Measurements from ENCODE around the gene PEAK3.

PEAK3 gene

GRCh38 chr19:2271234-2272103 is 10.5 kb downstream of the PEAK3 start:
- in situ Hi-C loops (cut with MboI; ENCODE audit: low sequenced_read_pairs) = no loop called here

DNA sequence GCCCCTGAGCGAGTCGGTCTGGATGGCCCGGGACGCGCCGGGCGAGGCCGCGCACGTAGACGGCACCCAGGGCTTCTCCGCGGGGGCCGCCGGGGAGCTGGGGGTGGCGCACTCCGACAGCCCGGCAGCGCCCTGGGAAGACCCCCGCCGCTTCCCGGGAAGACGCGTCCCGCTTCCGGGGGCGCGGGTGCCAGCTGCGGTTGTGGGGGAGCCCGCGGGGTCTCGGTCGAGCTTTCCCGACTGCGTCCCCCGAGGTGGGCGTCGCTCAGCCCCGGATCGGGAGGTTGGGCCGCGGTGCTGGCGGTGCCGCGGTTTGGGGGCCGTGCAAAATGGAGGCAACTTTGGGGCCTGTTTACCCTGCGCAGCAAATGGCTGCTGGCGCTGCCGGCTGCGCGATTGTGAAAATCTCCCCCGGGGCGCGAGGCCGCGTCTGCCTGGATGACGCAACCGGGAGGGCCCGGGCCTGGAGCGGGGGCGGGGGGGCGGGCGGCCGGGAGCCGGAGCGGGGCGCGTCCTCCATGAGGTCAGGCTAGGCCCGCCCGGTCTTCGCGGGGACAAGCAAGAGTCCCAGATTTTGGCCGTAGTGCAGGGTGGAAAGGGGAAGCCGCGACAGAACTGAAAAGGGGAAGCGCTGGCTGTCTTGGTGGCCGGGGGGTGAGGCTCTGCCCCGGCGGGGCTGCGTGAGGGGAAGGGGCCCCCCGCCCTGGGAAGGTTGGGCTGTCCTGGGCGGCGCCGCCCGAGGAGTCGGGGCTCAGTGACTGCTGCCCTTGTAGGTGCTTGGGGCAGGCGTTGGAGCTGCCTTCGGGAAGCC is 11.3 kb downstream of the PEAK3 start:
- in situ Hi-C loops (cut with MboI; ENCODE audit: low sequenced_read_pairs) = no loop called here

GRCh38 chr19:2270157-2270422 is 11.9 kb downstream of the PEAK3 start:
- in situ Hi-C loops (cut with MboI; ENCODE audit: low sequenced_read_pairs) = no loop called here

- in situ Hi-C loops (cut with MboI; ENCODE audit: low sequenced_read_pairs) = no loop called here
These were observed 12.5 kb downstream of the PEAK3 start for GRCh38 chr19:2269244-2270156.

DNA sequence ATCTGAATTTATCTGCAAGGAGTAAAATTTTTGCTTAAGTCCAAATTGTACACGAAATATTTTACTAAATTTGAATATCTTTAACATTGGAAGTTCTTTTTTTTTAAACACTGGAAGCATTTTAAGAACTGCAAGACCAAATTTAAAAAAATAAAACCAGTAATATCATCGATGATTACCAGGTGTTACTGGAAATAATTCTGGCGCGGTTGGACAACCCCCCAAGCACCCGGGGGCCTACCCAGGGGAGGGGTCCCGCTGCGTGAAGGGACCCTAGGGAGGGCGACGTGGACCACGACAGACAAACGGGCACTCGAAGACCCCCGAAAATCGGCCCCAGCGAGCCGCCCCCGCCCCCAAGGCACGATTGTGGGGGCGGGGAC is 13.1 kb downstream of the PEAK3 start:
- in situ Hi-C loops (cut with MboI; ENCODE audit: low sequenced_read_pairs) = no loop called here

DNA sequence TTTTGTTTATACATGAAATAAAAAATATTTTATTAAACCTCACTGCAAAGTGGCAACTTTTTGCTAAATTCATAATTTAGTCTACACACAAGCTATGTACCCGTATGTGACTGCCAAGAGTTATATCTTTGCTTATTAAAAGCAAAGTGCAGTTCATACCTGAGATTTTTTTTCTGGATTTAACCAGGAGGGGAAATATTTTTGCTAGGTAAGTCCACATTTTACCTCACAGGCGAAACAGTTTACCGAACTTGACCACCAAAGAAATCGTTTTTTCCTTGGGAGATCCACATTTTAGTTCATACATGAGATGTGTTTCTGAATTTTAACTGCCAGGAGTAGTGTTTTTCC is 13.5 kb downstream of the PEAK3 start:
- in situ Hi-C loops (cut with MboI; ENCODE audit: low sequenced_read_pairs) = no loop called here

DNA sequence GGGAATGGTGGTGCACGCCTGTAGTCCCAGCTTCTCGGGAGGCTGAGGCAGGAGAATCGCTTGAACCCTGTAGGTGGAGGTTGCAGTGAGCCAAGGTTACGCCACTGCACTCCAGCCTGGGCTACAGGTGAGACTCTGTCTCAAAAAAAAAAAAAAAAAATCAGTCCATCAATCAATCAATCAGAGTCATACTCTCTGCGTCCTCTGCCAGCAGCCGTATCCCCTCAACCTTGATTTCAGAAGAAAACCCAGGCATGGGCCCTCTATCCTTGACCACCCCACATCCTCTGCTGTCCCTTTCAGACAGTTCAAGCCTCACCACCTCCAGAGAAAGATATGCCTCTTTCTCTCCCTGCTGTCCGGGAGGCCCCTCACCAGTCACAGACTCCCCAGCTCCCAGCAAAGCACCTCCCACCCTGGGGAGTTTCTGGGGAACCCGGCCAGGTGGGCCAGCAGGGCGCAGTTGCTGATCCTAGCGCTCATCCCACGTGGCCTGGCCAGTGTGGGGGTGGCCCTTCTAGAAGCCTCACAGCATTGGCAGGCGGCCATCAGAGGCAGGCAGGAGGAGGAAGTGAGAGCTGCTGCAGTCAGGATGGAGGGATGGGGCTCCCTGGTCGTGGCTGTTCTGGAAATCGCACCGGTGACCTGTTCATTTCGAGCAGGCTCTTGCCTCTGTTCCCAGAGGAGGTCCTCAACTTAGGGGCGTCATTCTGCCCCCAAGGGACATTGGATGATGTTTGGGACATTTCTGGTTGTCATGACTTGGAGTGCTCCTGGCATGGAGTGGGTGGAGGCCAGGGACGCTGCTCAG is 15.6 kb downstream of the PEAK3 start:
- in situ Hi-C loops (cut with MboI; ENCODE audit: low sequenced_read_pairs) = no loop called here

DNA sequence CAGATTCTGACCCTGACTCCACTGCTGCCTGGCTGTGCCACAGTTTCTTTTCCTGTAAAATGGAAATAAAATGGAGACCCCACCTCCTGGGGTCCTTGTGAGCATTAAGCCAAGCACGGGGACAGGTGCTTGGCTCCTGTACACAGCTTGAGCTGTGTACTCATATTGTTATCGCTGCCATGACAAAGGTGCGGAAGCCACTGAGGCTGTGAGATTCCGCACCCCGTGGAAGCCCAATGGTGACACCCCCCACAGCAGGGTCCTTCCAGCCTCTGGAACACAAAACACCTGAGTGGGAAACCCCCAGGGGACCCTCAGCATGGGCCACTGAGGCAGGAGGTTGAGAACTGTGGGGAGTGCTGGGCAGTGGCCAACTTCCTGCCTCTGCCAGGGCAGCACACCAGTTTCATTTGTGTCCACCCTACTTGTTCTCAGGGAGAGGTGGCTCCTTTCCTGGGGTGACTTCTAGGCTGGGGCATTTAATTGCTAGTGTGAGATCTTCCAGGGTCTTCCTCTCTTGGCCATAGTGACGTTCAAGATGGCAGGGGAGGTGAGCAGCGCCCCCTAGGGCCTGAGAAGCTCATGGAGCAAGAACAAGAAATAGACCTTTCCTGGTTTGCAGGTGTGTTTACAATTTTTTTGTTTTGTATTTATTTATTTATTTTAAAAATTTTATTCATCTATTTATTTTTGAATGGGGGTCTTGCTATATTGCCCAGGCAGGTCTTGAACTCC is 20.4 kb downstream of the PEAK3 start:
- in situ Hi-C loops (cut with MboI; ENCODE audit: low sequenced_read_pairs) = no loop called here

DNA sequence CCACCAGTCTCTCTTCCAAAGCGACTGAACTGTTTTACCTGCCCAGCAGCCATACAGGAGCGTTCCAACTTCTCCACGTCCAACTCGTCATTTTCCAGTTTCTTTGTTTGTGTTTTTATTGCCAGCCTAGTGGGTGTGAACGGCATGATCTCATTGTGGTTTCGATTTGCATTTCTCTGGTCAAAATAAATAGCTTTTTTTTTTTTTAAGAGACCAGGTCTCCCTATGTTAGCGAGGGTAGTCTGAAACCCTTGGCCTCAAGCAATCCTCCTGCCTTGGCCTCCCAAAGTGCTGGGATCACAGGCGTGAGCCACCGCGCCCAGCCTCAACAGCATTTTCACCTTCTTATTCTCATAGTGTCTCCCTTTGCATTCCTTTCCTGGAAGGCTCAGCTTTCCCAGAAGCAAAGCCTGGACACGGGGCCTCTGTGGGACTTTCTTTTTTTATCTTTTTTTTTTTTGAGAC is 21.6 kb downstream of the PEAK3 start:
- in situ Hi-C loops (cut with MboI; ENCODE audit: low sequenced_read_pairs) = no loop called here

- in situ Hi-C loops (cut with MboI; ENCODE audit: low sequenced_read_pairs) = no loop called here
These were observed 22.6 kb downstream of the PEAK3 start for GRCh38 chr19:2259336-2259735.

GRCh38 chr19:2255982-2256685 is 25.8 kb downstream of the PEAK3 start, which contains the start of gene JSRP1:
Gene JSRP1 (minus strand): TSS chr19:2256417. CDS start chr19:2255314, 1,103 bp downstream.
- in situ Hi-C loops (cut with MboI; ENCODE audit: low sequenced_read_pairs) = no loop called here

DNA sequence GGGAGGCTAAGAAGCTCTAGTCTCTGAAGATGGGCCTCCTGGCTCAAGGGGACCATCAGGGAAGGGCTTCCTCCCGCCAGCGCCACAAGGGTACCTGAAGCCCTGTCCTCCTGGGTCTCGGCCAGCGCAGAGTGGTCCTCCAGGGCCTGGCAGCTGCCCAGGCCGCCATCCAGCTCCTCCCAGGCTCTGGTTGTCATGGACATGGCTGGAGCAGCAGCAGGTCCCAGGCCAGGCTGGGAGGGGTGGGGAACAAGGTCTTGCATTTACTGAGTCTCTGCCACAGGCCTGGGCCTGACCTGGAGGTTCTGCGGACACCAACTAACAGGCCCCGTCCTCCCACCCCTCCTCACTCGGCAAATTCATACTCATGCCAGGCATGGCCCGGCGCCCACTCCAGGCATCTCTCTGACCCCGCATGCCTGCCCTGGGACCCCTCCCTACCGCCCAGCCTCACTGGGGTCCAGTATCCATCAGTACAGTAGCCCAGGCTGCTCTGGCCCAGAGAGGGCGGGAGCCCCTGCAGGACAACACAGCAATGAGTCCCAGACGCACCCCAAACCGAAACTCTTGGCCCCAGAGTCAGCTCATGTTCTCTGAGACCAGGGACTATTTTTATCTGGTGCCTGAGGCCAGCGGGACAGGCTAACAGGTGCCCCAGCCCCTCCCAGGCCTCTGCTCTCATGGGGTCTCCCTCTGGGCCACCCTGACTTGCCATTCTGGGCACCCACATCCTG is 26.7 kb downstream of the PEAK3 start:
- in situ Hi-C loops (cut with MboI; ENCODE audit: low sequenced_read_pairs) = no loop called here

GRCh38 chr19:2254064-2254872 is 27.7 kb downstream of the PEAK3 start:
- in situ Hi-C loops (cut with MboI; ENCODE audit: low sequenced_read_pairs) = no loop called here

DNA sequence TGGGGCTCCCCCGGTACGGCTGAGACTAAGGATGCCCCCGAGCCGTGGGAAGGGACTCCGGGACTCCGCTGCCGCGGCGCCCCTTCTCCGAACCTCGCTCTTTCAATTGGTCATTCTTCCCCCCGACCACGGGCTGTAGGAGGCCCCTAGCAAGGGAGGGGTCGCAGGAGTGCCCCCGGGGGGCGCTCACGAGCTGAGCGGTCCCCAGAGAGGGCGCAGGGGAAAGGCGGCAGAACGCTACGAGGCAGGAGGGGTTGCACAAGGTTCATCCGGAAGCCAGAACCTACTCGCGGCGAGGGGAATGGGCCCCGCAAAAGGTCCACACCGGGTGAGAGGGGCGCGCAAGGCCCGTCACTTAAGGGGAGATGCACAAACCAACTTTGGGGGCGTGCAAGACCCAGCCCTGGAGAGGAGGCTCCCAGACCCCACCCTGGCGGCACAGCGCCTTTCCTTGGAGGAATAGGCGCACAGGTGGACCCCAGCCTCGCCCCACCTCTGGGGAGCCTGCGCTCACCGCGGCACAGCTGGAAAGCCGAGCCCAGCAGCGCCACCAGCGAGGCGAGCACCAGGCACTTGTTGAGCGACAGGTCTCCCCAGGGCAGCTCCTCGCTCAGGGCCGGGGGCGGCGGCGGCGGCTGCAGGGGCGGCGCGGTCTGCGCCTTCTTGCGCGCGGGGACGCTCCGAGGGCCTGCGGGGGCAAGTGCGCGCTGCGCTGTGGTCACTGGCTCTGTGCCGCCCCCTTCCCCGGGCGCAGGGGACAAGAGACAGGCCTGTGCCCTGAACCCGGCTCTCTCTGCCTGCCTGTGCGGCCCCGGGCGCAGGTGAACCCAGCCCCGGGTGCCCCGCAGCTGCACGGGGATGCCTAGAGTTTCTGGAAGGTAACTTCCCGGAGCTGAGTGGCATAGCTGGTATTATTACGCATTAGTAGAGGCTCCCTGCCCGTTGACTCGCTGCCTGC is 28.6 kb downstream of the PEAK3 start:
- in situ Hi-C loops (cut with MboI; ENCODE audit: low sequenced_read_pairs) = no loop called here

DNA sequence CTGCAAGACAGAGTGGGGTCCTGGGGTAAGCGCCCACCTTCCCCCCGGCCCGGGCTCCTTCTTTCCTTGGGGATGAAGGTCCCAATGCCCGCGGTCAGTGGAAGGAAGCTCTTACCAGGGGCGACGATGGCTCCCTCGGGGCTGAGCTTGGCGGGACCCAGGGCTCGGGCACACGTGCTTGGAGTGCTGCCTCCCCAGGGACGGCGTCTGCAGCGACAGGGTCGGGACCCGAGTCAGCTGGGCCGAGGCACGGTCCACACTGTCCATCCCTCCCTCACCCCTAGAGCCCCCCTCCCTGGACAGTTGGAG is 29.2 kb downstream of the PEAK3 start:
- in situ Hi-C loops (cut with MboI; ENCODE audit: low sequenced_read_pairs) = no loop called here

DNA sequence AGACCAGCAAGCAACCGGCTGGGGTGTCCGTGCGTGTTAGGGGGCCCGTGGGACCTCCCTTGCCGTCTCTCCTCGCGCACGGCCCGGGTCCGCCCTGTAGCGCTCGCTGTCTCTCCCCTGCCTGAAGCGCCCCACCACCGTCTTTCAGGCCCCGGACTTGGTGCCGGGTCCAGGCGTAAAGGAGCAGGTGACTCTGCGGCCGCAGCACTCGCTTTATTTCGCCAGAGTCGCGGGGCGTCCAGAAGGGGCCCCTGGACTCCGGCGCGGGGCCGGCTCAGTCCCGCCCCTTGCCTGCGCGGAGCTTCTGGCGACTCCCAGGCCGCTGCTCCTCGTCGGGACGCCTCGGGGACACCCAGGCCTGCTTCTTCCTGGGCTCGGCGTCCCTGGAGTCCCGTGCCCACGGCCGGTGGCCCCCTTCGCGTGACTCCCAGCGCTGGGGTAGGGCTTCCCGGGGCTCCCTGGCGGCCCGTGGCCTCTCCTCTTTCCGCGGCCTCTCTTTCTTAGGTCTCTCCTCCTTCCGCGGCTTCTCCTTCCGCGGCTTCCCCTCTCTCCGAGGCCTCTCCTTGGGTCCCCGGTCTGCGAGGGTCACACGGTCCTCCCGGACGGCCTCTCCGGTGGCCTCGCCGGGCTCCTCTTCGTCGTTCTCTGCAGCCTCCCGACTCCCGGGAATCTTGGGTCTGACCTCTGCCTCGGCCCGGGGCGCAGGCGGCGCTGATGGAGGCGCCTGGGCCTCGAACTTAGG is 29.7 kb downstream of the PEAK3 start:
- in situ Hi-C loops (cut with MboI; ENCODE audit: low sequenced_read_pairs) = no loop called here
